Kasumi-1 (cell line): ENCODE results near the gene BMS1.
"Not testable (repeated sequence)": the region's sequence is repeated elsewhere in the genome, so short reads cannot be mapped to it uniquely, and the experiment has no call there.

Source experiments
- DNase-seq, 2 experiments: peaks; one replicate each; lab custom pipeline; 2025; lab: John Stamatoyannopoulos, UW

Gene BMS1

GRCh38 chr10:42782446-42783180 is at the start of gene BMS1:
BMS1 (plus strand) TSS chr10:42782795; CDS start chr10:42784395, 1,600 bp downstream.
- peak; percentile 98 for DNase-seq

- peak; percentile 13 to 38 for DNase-seq
Measured at GRCh38 chr10:42734536-42734935, 48.1 kb upstream of the BMS1 start.

DNA sequence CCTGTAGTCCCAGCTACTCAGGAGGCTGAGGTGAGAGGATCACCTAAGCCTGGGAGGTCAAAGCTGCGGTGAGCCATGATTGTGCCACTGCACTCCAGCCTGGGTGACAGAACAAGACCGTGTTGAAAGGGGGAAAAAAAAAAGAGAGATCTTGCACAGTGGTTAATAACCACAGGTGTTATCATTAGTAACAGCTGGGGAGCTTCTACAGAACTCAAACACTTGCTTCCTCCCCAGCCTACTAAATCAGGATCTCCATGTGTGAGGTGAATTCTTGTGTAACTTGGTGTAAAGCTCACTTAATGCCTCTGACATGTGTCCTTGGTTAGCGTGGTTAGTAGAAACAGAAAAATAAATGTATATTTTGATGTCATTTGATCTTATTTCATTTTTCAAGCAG is 43.9 kb upstream of the BMS1 start:
- peak; percentile 48 to 51 for DNase-seq

DNA sequence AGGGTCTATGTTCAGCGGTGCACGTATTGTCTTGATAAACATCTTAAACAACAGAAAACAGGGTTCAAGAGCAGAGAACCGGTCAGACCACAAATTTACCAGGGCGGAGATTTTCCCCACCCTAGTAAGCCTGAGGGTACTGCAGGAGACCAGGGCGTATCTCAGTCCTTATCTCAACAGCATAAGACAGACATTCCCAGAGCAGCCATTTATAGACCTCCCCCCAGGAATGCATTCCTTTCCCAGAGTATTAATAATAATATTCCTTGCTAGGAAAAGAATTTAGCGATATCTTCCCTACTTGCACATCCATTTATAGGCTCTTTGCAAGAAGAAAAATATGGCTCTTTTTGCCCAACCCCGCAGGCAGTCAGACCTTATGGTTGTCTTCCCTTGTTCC is 41.1 kb upstream of the BMS1 start:
- DNase-seq, result not testable (repeated sequence)

- DNase-seq, result no peak
Measured at GRCh38 chr10:42743697-42744096, 38.9 kb upstream of the BMS1 start.

DNA sequence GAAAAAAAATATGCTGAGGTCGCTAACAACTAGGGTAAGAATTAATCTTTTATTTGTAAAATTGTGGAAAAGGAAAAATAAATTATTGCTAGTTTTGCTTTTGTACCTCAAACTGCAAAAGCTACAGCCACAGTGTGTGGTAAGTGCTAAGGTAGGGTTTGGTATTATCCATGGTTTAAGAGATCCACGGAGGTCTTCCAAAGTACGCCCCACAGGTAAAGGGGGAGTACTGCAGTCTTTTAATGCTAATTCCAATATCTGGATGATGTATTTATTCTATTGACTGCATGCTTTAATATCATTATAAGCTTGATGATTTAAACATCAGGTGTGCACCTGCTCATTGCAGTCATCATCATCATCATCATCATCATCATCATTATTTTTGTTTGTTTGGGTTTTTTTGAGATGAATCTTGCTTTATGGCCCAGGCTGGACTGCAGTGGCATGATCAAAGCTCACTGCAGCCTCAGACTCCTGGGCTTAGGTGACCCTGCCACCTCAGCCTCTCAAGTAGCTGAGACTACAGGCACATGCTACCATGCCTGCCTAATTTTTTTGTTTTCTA is 38.4 kb upstream of the BMS1 start:
- DNase-seq, result peak; percentile 8 to 28

DNA sequence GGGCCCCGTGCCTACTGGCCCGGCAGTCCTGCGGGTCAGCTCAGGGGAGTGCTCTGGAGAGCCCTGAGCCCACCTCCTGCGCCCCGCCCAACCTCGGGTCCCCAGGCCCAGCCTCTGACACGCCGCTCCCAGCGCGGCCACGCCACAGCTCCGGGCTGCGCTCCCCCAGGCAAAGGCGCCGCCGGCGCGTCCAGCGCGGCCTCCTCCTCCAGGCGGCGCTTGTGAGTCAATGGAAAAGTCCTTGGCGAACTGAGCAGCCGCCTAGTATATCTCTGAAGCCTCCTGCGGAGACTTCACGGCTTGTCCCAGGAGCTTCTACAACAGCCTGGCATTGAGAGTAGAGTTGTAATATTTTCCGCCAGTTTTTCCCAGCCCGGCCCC is 29.5 kb upstream of the BMS1 start:
- DNase-seq, result peak; percentile 81 to 86

- peak; percentile 33 to 52 for DNase-seq
Measured at GRCh38 chr10:42753507-42754154, 29.0 kb upstream of the BMS1 start.

DNA sequence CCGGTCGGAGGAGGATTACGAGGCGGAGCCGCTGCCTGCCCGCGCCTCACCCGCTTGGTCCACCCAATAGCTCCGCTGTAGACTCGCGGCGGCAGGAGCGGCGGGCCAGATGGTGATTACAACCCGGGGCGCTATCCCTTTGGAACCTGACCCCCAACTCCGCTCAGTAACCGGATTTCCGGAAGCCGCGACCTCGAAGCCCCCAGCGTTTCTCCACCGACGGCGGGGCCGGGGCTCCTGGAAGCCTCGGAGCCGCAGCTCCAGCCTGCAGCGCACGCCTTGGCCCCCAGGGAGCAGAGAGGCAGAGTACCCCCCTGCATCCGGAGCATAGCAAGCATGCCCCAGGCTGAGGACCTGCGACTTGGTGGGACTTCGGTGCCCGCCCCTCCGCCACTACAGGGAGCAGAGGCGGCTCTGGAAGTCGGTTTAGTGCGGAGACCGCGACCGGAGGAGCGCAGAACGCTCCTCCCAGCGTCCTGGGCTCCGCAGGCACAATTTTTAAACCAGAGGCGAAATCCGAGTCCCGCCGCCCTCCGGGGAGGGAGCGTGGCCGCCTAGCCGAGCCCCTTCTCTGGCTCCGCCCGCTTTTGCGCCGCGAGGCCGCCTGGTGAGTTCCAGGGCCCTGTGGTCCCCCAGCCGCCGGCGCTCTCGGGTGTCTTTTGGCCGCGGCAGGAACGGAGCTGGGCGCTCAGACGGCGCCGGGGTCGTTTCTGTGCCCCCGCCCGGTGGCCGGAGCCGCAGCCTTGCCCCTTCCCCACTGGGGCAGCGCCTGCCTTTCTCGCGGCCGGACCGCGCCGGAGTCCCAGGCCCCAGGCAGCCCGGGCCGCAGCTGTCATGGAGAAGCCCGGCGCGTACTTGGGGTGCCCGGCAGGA is 28.2 kb upstream of the BMS1 start:
- DNase-seq, result peak; percentile 38 to 46

GRCh38 chr10:42755028-42755451 is 27.6 kb upstream of the BMS1 start:
- peak in 1 of 2 experiments; percentile 10 for DNase-seq

DNA sequence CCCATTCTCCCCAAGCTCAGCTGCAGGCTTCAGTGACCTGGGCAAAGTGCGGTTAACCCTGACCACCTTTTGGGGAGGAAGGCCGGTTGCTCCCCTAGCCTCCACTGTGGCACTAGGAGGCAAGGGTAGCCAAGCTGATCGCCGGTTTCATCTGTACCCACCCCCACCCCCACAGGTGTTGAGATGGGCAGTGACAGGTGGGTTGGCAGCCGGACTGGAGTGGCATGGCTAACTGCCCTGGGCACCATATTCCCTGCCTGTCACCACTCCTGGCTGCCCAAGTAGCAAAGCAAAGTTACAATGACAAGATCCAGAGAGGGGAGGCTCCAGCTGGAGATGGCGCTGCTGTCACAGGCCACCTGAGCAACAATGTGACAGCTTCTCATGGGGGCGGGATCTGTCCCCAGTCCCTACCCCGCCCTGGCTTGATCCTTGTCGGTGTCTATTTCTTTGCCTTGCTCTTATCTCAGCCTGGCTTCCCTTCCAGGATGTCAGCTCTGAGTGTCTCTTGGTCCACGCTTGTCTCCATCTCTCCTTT is 27.0 kb upstream of the BMS1 start:
- DNase-seq, result no peak

DNA sequence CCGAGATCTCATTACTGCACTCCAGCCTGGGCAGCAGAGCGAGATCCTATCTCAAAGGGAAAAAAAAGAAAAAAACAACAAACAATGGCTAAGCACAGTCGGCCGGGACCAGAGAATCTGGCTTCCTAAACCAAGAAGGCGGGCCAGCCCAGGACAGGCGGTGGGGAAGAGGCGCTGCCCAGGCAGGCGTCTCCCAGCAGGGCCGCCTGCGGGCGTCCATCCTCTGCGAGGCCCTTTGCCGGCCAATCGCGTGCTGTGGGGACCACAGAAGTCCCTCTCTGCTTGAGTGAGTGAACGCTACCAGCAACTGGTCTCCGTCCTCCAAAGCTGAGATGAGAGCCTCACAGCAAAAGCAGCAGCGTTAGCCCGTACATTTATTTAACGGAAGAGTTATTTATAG is 14.7 kb upstream of the BMS1 start:
- no peak for DNase-seq

DNA sequence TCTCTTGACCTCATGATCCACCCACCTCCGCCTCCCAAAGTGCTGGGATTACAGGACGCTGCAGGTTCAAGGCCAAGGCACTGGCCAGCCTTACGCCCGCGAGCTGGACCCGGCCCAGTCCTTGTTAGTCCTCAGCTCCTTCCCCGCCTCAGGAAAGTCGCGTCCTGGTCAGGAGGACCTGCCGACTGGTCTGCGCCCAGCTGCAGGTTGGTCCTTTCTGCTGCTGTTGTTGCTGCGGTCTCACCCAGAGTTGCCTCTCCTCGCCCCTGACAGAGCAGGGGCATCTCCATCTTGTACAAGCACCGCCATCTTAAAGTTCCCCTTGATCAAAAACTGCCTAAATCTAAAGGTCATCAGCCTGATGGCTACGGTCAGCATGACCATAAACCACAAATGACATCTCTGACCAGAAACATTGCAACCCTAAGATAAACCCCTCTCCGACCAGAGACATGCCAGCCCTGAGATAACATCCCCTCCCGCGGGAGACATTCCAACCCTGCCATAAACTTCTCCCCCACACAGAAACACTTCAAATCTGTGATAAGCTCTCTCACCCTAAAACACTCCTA is 13.9 kb upstream of the BMS1 start:
- DNase-seq, result no peak

GRCh38 chr10:42769173-42769572 is 13.4 kb upstream of the BMS1 start:
- DNase-seq, result no peak

DNA sequence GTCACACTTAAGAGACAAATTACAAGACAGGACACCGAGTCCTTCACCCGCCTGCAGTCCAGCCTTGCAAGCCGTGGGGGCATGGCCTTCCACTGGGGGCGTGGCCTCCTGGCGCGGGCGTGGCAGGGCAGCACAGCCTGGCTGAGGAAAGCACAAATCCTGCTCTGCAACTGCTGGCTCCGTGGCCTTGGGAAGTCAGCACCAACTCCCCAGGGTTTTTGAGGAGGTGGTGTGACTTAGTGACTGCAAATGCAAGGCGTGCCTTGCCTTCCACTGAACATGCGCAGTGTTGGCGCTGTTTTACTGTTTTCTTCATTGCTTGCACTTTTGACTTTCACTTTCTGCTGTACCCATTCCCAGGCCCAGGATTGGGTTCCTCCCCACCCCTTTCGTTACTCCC is 12.9 kb upstream of the BMS1 start:
- no peak for DNase-seq

DNA sequence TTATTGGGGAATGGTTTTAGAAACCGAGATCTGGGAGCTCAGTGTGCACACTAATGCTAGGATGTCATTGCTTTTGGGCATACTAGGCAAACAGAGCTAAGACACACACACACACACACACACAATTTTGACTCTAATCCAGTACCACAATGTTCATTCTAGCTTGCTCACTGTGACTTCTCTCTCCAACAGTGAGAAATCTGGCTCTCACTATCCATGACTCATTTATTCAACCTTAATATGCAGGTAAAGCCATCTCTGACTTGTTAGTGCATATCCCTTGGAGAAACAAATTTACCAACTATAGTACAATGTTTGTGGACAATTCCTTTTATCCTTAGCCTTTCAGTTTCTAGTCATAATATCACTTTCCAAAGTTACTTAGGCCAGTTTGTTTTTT is 5.9 kb upstream of the BMS1 start:
- no peak for DNase-seq

DNA sequence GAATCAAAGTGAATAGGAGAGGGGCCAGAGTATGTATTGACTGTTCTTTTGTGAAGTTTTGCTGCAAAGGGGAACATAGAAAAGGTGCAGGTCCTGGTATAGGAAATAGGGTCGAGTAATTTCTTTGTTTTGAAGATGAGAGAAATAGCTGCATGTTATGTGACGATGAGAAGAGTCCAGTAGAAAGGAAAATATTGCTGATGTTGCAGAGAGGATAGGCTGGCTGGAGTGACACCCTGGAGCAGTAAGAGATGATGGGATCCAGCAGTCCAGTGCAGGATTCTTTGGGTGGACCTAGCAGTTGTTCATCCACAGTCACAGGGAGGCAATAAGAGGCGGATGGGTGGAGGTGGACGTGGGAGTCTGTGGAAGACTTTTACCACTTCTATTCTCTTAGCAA is 2.1 kb upstream of the BMS1 start:
- no peak for DNase-seq

GRCh38 chr10:42781893-42782445 is 626 bp upstream of the BMS1 start:
- DNase-seq, result no peak

- DNase-seq, result peak; percentile 51 to 56
Measured at GRCh38 chr10:42783181-42783549, 570 bp downstream of the BMS1 start.

- DNase-seq, result no peak
Measured at GRCh38 chr10:42785759-42786158, 3.2 kb downstream of the BMS1 start.

DNA sequence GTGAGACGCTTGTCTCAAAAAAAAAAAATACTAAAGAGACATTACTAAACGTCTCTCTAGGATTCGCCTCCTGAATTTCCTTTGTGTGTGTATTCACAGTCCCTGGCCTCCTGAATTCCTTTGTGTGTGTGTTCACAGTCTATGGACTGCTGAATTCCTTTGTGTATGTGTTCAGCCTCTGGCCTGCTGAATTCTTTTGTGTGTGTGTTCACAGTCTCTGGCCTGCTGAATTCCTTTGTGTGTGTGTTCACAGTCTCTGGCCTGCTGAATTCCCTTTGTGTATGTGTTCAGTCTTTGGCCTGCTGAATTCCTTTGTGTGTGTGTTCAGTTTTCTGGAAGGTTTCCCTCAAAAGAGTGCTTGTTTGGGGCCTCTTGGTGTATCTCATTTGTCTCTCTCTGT is 8.2 kb downstream of the BMS1 start:
- no peak for DNase-seq
